Activated CD4-positive, CD25-positive, alpha-beta regulatory T cell (primary cell): ENCODE results near the gene ADGRD1.

Experiments
- DNase-seq, 4 experiments: peaks; one replicate each; lab custom pipeline; 2025; lab: John Stamatoyannopoulos, UW

Gene ADGRD1

DNA sequence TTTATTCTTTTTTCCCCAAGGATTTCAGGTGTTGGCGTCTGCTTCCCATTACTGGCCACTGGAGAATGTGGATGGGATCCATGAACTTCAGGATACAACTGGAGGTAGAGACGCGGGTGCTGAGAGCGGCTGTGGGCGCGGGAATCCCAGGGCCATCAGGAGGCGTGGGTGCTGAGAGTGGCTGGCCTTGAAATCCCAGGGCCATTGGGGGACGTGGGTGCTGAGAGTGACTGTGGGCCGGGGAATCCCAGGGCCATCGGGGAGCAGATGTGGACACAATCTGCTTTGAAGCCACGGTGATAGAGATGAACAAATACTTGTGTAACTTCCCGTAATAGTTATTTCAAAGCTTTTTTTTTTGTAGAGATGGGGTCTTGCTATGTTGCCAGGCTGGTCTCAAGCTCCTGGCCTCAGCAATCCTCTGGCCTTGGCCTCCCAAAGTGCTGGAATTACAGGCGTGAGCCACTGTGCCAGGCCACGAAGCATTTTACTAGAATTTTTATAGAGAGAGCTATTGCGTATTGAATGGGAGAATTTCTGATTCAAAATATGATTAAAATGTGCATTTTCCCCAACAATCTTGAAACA is 12.8 kb downstream of the ADGRD1 start:
- DNase-seq: no peak

DNA sequence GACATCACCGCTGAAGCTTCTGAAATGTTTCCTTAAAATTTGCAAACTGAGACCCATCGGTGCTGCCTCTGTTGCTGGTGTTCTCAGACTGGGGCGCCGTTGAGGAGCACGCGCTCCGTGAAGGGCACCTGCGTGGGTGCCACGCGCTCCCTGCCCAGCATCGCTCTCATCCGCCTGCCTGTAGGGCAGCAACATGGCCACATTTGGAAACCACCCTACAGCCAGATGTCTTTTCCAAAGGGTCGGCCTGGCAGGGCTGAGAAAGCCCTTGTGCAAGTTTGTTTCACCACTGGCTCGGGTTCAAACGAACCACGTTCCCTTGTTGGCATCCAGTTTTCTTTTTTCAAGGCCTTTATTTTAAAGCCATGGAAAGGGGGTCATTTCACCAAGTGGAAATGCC is 13.9 kb downstream of the ADGRD1 start:
- no peak for DNase-seq

DNA sequence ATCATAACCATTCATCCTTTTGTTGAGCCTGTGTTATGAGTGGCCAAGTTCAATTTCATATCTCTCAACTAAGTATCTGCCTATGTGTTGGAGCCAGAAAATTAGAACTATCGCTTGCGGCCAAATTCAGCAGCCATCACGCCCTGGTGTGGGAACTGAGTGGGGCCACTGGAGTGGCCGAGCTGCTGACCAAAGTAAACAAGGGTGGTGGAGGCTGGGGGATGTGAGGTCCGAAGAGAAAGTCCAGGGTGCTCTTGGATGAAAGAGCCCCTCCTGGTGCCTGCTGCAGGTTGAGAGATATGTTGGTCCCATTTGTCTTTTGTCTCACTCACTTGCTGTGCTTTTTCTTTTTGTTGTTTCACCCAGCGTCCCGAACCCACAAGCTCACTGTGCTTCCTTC is 14.9 kb downstream of the ADGRD1 start:
- DNase-seq: no peak

DNA sequence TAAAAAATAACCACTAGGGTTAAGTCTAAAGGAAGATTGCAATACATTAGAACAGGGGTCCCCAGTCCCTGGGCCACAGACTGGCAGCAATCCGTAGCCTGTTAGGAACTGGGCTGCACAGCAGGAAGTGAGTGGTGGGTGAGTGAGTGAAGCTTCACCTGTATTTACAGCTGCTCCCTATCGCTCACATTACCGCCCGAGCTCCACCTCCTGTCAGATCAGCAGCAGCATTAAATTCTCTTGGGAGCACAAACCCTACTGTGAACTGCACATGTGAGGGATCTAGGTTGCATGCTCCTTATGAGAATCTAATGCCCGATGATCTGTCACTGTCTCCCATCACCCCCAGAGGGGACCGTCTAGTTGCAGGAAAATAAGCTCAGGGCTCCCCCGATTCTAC is 15.5 kb downstream of the ADGRD1 start:
- DNase-seq: no peak

DNA sequence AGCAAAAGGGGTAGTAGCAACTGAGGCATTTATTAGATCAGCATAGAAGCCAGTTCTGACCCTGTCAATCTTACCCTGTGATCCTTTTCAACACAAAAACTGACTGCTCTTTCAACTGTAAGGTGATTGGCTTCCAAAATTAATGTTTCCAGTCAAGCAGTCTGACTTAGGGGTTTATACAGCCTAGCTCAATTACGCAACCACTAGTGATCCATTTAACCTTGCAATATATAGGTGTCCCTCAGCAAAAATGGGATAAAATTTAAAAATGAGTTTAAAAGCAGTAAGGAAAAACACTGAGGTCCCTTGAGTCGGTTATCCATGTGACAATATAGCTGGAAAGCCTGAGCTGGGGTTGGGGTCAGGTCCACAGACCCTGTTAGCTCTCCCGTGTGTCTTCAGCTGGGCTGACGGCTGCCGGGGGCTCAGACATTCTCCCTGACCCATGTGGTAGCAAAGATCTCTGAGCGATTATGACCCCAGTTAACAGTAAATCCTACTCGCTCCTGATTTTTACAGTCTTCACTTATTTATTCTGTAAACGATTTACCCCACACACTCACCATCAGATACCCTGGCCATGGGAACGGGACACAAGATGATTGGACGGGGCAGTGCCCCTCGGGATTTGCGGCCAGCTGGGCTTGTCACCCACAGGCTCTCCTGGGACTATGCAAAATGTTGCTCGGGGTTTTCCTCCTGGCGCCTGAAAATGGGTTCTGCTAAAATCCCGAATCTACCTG is 16.6 kb downstream of the ADGRD1 start:
- no peak for DNase-seq

DNA sequence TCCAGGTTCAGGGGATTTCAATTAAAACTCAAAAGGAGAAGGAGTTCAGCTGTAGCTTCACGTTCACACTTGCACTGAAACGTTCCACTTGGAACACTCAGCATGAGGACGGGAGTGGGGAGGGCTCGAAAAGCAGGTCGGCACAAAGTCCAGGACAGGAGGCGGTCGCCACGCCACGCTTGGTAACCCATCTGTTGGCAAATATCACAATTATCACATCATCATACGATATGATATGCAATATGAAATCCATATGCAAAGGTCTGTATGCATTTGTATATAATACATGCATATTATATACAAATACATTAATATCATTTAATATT is 17.2 kb downstream of the ADGRD1 start:
- DNase-seq: no peak

DNA sequence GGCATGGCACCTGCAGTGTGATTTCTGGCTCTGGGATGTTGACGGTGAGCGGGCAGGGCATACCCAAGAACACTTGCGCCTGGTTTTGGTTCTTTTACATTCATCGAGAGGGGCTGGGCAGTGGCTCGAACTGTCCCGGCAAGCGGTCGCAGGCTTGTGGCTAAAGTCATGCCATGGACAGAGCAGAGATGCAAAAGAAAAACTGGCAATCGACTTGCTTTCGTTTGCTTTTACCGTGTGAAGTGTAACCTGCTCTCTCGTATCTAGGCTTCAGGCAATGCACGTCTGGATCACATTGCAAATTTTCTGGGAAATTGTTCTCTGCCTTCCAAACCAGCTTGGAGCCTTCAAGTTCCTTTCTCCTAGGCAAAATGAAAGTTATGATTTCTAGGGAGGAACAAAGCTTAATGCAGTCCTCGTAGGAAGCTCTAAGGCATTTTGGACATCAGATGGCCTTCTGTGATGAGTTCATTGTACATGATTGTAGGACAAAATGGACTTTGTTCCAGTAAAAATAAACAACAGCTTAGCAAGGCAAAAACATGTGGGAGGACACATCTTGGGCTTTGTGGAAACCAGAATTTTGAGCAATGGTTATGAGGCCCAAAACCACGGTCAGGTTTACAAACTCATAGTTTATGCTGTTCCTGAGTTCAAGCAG is 18.3 kb downstream of the ADGRD1 start:
- no peak for DNase-seq

DNA sequence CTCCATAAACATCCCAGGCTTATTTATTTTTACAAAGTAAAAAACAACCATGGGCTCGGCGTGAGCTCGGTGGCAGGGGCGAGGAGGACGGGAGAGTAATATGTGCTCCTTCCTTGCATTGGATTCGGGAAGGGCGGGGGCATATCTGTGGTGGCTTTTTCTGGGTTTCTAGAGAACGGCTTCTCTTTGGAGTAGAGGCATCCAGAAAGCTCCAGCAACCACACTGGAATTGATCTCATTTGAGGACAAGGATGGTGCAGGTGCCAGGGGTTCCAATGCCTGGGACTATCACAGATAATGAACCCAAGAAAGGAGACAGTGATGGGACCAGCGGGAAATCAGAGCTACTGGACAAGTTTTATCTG is 18.9 kb downstream of the ADGRD1 start:
- no peak for DNase-seq

DNA sequence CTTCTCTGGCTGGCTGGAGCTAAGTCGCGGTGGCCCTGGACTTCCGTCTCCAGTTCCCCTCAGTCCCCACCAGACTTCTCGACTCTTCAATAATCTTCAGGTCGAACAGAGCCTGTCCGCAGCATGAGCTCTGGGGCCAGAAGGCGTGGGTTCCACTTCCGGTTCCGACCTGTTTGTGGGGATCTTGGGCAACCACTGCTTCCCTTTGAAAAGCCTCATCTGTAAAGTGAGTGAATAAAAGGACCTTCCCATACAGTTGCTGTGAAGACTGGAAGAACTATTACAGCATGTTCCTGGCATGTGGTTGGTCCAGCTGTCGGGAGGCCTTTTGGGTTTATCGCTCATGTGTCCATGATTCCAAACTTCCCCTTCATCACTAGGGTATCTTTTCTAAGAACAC is 19.4 kb downstream of the ADGRD1 start:
- DNase-seq: no peak

DNA sequence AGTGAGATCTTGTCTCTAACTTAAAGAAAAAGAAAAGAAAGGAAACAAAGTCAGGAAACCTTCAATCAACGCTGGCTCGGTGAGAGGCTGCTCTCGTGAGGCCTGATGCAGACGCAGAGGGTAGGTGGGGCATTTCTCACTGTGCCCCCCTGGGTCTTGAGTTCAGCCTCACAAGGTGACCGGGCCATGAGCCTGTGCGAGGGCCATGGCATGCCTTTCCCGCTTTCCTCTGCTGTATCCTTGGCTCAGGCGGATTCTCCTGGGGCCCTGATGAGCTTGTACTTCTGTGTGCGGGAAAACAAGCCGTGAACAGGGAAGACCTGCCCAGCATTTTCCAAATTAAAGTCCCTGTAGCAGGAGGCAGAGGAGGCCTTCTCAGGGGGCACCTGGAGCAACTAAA is 20.2 kb downstream of the ADGRD1 start:
- DNase-seq: no peak

DNA sequence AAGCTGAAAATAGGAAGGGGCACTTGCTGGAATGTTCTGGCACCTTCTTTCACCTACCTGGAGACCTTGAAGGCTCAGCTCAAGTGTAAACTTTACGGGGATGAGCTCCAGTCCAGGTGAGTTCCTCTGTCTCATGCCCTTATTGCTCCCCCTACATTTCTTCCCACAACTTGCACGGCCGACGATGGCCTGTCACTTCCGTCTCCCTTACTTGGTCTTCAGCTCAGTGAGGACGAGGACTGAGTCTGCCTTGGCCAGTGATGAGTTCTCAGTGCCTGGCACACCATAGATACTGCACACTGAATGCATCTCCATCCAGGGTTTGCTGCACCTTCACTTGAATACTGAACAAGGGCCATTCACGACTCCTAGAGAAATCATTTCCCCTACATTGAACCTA is 21.4 kb downstream of the ADGRD1 start:
- DNase-seq: no peak

DNA sequence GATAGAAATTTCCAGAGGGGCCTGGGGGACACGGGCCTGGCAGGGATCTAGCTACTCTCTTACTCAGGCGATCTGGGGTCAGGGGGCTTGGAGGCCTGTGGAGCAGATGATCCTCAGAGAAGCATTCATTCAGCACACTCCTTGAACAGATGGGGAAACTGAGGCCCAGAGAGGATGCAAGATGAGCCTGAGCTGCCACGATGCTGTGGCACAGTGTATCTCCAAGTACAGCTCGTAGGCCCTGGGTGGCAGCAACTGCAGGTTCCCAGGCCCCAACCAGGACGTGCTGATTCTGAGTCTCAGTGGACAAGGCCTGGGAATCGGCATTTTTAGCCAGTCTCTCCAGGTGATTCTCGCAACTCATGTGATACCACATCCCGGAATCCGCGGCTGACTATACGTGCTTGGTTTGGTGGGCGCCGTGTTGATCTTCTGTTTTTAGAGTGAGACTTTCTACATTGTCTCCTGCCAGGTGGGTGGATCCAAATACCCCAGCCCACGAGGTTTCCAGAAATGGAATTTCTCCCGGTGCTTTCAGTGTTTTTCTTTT is 22.5 kb downstream of the ADGRD1 start:
- no peak for DNase-seq

DNA sequence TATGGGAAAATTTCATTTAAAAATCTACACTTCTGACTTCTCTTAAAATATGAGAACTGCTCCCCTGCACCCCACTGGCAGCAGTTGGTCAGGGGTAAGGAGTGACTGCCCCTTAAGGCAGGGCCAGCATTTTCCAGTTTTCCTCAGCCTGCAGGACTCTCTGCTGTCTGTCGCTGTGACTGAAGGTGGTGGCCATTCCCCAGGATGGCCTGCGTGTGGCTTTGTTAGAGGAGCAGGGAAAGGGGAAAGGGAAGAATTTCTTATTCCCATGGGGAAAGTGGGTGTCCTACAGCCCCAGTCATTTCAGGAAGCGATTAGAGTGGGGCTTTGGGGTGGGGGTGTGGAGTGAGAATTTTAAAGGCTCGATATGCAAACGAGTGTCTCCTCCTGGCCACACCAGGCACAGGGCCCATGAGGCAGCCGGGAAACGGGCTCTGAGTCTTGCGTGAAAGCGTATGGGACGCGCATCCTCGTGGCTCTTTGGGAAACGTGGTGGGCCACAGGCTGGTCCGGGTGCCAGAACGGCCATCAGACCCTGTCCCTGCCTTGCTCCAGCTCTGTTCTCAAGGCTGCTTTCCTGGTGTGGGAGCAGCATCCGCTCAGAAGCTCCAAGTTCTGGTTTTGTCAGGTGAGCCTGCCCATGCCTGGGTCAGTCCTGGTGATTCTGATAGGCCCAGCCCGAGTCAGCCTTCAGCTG is 23.5 kb downstream of the ADGRD1 start:
- no peak for DNase-seq

DNA sequence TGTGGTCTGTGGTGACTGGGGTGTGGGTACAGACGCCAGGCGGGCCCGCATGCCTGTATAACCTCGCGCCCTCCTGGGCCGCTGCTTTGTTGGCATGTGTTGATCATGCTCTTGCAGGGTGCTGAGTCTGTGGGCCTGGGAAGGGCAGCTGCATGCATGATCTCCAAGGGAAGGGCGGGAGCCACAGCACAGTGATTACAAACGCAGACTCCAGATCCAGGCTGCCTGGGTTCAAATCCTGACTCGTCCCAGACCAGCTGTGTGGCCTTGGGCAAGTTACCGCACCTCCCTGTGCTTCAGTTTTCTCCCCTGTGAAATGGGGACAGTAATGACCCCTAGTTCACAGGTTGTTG is 24.0 kb downstream of the ADGRD1 start:
- no peak for DNase-seq

DNA sequence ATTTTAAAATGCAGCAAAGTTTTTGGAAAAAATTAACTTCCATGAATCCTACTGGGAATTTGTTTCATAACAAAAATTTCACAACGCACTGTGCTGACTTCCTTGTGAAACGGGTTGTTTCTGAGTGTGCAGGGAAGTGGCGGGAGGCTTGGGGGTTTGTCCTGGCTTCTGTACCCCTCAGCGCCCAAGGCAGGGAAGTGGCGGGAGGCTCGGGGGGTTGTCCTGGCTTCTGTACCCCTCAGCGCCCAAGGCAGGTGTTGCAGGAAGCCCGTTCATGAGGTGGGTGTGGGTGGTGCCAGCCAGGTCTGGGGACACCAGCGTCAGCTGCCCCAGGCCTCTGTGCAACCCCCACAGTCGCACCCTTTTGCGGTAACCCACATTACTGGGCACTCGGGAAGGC is 25.1 kb downstream of the ADGRD1 start:
- DNase-seq: no peak

DNA sequence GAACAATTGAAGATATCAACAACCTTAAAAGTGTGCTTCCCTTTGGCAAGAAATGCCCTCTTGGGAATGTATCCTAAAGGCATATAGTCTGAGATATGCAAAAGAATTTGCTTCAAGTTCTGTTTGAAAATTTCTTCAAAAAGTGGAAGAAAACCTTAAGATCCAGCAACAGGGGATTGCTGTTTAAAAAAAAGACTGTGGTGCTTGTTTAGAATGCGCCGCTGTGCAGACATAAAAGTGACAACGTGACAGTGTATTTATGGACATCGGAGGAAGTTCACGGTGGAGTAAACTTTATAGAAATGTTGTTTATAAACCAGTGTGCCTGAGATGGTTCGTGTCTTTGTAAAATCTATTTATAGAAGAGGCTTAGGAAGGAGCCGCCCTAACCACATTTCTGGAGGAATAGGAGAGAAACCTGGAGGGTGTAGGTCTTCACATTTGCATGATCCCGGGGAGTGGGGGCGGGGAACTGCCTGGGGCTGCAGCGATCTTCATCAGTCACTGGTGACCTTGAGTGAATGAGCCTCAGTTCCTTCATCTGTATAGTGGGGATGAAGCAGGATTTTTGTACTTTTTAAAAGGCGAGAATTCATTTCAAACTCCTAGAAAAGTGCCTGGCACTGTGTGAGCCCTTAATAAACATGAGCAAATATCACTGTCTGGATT is 27.5 kb downstream of the ADGRD1 start:
- no peak for DNase-seq

DNA sequence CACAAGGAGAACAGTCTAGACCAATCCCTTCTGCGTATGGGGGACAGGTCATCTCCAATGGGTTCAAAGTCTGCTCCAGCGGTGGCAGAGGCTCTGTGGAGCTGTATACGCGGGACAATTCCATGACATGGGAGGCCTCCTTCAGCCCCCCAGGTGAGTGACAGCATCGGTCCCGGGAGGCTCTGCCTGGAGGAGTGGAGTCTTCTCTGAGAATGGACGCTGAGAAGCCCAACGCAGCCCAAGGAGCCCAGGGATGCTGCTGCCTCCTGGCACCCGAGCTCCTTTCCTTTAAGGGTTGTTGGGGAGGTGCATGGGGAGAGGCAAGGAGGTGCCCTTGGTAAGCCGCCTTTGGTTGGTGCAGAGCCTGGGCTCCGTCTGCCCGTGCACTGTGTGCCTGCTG is 28.2 kb downstream of the ADGRD1 start:
- no peak for DNase-seq

DNA sequence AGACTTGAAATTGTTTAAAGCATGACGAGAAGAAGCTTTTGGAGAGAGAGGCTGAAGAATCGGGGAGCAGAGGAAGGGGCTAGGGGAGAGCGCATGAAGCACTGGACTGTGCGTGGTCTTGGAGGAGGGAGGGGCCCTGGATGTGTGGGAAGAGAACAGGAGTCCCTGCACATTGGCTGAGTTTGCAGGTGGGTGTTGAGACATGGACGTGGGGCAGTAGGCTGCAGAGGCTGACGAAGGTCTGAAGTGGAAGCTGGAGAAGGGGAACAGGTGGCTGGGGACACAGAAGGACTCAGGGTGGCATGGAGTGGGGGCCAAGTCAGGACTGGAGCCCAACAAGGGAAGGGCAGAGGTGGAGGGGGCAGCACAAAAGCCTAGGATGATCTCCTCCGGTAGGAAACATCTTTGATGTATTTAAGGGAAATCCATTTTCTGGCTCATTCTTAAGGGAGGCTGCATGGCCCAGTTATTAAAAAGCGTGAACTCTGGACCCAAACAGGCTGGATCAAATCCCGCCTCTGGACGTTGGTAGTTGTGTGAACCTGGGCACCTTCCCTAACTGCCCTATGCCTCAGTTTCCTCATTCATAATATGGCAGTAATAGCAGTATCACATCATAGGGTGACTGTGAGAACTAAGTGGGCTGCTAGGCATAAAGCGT is 29.0 kb downstream of the ADGRD1 start:
- no peak for DNase-seq

DNA sequence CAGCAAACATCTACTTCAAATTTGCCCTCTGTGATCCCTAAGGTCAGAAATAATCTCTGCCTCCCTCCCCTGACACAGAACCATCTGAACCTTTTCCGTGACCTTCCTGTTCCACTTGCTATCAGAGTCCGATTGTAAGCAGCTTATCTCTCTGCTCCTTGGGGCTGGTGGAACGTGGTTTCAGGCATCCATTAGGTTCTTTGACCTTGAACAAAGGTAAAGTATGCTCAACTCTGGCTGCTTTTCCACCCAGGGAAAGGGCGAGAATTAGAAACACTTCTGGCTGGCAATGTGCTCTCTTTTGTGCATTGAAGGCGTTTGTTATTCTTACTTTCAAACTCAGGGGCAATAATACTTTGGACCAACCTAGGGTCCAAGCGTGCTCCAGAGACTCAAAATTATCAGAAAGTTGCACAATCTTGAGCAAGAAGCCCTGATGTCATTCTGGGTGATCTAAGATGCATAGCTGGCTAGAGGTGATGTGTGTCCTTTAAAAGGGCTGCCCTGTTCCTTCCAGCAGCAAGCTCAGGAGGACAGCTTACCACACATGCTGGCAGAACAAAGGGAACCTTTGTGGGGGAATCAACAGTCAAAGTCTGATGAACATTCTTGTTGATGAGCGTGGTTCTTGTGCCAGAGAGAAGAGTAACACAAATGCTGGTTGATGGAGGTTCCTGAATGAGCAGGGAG is 29.8 kb downstream of the ADGRD1 start:
- no peak for DNase-seq

DNA sequence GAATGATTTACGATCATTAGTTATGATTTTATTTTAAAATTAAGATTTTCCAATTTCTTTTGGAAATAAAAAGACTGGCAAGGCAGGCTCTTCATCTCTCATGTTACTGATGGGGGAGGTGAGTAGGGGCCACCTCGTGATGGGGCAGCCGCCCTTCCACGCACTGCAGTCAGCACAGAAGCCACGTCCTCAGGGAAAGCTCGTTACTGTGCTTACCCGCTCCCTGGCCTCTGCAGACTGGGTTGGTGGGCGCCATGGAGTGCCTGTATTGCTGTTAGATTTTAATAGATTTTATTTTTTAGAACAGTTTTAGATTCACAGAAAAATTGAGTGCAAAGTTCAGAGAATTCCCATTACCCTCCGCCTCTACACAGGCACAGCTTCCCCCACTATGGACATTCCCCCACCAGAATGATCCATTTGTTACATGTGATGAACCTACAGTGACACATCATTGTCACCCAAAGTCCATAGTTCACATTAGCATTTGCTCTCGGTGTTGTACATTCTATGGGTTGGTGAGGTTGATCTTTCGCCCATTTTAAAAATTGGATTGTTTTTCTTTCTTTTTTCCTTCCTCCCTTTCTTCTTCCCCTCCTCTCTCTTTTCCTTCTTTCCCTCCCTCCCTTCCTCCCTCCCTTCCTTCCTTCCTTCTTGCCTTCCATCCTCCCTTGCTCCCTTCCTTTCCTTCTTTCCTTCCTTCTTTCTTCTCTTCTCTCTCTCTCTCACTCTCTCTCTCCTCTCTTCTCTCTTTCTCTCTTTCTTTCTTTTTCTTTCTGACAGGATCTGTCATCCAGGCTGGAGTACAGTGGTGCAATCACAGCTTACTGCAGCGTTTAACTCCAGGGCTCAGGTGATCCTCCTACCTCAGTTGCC is 30.7 kb downstream of the ADGRD1 start:
- DNase-seq: no peak
